H1 (cell line): Measurements from ENCODE around the gene TTBK2. TPM values are rescaled to one million over a fixed set of nuclear protein-coding genes. Genes with fewer than 3 reads are reported as not detected.

Experiments used
- SIX5 ChIP-seq: IDR thresholded peaks from 2 replicates; pipeline ENCODE4 v1.6.1; 2011; ENCODE audit warnings: mild to moderate bottlenecking, low read depth, low read length
- SP2 ChIP-seq: IDR thresholded peaks from 2 replicates; pipeline ENCODE4 v1.6.1; 2012; ENCODE audit warnings: mild to moderate bottlenecking, low read length, inconsistent platforms
- polyA plus RNA-seq, 7 experiments: library from polyadenylated mRNA; depleted of rRNA in 3 of 7; stranded (reverse) in 5 of 7; unstranded in 2 of 7; fragments of >200 nt in 5 of 7; fragments of 200-250 nt in 2 of 7; gene quantifications; 1 replicate in 5 of 7; 2 replicates in 1 of 7; 4 replicates in 1 of 7; pipeline versions ENCODE4 v1.2.1 to v1.2.3, GENCODE V29; 2011 to 2013; ENCODE audit warnings: missing spikeins in 2 of 7, mixed read lengths in 2 of 7
- total RNA-seq: library from RNA; stranded (reverse); fragmentation: NEBNext Ultra II Directional; extraction: Animal tissue kit (Norgen Biotek cat#: 25700); gene quantifications from 2 replicates; pipeline ENCODE4 v1.2.1, GENCODE V29; 2021

TTBK2 gene
- total and polyA plus RNA-seq, 2 of the 8 experiments (the other 6 are each of a cell fraction or from before 2014, with no cell fraction given): 2.7 to 18.2 TPM

DNA sequence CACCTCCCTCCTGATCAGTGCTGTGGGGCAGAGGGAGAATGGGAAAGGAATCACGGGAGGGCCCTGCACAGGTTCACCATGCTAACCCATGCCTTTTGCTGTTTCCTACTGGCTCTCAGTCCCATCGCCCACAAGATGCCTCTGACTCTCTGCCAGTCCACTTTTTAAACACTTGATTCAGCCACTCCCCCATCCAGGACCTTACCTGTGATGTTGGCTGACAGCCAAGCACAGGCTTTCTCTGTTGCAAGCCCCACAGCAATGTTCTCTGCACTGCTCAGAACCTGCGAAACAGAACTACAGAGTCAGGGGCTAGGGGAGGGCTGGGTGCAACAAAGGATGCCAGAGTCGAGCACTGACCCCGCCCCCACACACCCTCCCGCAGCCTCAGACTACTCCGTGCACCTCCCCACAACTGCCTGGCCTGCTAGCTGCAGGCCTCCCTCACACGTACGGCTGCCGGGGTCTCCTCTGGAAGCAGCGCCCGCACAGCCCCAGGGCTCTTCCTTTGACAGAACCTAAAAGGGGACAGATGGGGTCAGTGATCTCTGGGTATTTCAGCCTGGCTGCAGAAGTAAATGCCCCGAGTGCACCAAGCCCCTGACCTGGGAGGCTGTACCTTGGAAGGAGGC lies 192.7 kb downstream of the TTBK2 start (continued):
- TF ChIP-seq SIX5: no peak
- TF ChIP-seq SP2: no peak
